HG03196 (cell line): ENCODE results near the gene USP48.
"Not testable (repeated sequence)": the region's sequence is repeated elsewhere in the genome, so short reads cannot be mapped to it uniquely, and the experiment has no call there.

Experiments
- ATAC-seq: cut with Tn5 transposase; IDR thresholded peaks from one replicate; pipeline ENCODE4 v1.9.1; 2021; ENCODE audit not compliant: unreplicated experiment

The USP48 gene

GRCh38 chr1:21776925-21777324 is 6.0 kb downstream of the USP48 start:
- ATAC-seq = not testable (repeated sequence)

- ATAC-seq = no peak
Measured at GRCh38 chr1:21775985-21776562, 6.9 kb downstream of the USP48 start.

- no peak for ATAC-seq
Measured at GRCh38 chr1:21775550-21775914, 7.4 kb downstream of the USP48 start.

- ATAC-seq = no peak
Measured at GRCh38 chr1:21774835-21775549, 8.0 kb downstream of the USP48 start.

DNA sequence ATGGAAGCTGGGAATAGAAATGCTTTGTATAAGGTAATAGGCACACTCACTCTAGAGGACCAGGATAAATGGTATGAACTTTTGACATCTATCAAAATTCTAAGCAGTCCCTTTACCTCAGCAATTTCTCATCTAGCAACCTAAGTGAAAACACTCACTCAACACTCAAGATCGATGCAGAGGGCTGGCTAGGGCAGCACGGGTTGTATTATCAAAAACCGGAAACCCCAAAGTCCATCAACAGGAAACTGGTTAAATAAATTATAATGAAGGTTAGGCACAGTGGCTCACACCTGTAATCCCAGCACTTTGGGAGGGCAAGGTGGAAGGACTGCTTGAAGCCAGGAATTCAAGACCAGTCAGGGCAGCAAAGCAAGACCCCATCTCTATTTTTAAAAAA is 9.4 kb downstream of the USP48 start:
- ATAC-seq = no peak

DNA sequence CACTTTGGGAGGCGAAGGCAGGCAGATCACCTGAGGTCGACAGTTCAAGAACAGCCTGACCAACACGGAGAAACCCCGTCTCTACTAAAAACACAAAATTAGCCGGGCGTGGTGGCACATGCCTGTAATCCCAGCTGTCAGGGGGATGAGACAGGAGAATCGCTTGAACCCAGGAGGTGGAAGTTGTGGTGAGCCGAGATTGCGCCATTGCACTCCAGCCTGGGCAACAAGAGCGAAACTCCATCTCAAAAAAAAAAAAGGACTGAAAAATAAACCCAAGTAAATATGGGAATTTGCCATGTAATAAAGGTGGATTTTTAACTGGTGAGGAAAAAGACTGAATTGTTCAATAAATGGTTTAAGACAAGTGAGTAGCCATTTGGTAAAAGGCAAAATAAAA is 11.3 kb downstream of the USP48 start:
- not testable (repeated sequence) for ATAC-seq

- ATAC-seq = not testable (repeated sequence)
Measured at GRCh38 chr1:21770602-21771001, 12.3 kb downstream of the USP48 start.

DNA sequence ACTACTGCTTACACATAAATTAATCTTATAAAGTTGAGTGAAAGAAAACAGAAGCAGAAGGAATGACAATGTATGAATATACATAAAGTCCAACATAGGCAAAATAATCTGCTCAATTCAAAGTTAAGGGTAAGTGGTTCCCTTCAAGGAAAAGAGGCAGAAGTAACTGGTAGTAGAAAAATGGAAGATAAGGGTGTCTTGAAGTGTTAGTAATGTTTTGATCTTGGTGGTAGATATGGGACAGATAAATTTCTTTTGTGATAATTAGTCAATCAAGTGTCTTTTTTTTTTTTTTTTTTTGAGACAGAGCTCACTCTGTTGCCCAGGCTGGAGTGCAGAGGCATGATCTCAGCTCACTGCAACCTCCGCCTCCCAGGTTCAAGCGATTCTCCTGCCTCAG is 12.7 kb downstream of the USP48 start:
- ATAC-seq = no peak

GRCh38 chr1:21767106-21767505 is 15.8 kb downstream of the USP48 start:
- not testable (repeated sequence) for ATAC-seq

DNA sequence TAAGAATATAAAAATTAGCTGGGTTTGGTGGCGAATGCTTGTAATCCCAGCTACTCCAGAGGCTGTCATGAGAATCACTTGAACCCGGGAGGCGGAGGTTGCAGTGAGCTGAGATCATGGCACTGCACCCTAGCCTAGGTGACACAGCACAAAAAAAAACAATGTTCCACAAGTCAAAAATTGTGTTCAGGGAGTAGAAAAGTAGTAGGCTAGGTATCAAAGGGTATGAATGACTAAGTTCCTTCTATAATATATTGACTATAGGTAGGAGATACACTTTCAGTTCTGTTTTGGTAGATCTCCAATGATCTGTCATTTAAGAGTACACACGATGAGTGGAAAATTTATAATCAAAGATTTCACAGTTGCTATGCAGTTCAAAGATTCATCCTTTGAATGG is 16.7 kb downstream of the USP48 start:
- no peak for ATAC-seq

- no peak for ATAC-seq
Measured at GRCh38 chr1:21764615-21765423, 18.1 kb downstream of the USP48 start.

DNA sequence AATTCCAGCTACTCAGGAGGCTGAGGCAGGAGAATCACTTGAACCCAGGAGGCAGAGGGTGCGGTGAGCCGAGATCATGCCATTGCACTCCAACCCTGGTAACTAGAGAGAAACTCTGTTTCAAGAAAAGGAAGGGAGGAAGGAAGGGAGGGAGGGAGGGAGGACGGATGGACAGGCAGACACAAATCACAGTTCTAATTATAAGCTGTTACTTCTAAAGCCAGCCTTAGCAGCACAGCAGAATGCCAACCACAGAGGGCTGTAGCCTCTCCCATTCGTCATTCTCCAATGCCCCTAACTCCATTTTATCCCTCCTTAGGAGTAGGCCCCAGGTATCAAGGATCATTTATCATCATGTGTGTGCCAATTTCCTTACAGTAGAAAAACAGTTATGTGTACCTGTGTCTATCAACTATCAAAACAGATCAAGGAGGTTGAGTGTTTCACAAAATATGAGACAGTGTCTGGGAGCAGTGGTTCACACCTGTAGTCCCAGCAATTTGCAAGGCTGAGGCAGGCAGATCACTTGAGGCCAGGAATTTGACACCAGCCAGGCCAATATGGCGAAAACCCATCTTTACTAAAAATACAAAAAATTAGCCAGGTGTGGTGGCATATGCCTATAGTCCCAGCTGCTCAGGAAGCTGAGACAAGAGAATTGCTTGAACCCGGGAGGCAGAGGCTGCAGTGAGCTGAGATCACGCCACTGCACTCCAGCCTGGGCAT is 19.1 kb downstream of the USP48 start:
- no peak for ATAC-seq

DNA sequence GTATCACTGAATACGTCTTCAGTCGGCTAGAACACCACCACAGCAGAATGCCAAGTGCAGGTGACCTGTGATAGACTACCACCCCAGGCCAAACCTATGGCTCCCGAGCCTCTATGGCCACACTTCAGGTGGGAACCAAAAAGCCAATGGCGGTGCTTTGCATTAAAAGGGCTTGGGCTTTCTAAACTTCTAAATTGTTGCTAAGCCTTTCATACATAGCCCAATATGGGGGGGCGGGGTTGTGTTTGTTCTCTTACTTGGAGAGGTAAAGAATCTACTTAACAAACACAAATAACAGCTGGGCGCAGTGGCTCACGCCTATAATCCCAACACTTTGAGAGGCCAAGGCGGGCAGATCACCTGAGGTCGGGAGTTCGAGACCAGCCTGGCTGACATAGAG is 19.7 kb downstream of the USP48 start:
- ATAC-seq = no peak

- no peak for ATAC-seq
Measured at GRCh38 chr1:21762022-21762404, 20.9 kb downstream of the USP48 start.

DNA sequence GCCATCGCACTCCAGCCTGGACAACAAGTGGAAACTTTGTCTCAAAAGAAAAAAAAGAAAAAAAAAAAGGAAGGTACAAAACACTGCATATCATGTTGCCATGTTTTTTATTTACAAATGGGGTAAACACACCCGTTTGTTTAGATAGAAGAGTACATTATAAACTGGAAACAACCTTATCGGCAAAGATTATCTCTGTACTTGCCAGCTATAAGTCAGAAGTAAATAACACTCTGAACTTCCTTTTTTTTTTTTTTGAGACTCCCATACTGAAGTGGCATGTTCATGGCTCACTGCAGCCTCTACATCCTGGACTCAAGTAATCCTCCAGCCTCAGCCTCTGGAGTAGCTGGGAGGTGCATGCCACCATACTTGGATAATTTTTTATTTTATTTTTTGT is 21.9 kb downstream of the USP48 start:
- ATAC-seq = no peak

DNA sequence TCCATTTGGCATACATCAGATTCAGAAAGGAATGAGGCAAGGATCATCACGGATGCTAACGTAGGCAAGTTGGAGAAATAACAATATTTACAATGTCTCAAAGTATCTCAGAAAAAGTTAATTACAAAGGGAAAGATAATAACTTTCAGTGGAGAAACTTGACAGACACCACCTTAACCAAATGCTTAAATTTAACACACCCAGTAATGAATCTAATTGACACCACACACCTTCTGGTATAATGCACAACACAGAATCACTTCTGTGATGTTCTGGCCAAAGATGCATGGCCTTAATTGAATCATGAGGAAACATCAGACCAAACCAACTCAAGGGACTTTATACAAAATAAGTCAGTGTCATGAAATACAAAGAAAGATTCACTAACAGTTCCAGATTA is 23.1 kb downstream of the USP48 start:
- ATAC-seq = no peak

GRCh38 chr1:21759182-21759581 is 23.8 kb downstream of the USP48 start:
- no peak for ATAC-seq

GRCh38 chr1:21758614-21759013 is 24.3 kb downstream of the USP48 start:
- ATAC-seq = no peak

DNA sequence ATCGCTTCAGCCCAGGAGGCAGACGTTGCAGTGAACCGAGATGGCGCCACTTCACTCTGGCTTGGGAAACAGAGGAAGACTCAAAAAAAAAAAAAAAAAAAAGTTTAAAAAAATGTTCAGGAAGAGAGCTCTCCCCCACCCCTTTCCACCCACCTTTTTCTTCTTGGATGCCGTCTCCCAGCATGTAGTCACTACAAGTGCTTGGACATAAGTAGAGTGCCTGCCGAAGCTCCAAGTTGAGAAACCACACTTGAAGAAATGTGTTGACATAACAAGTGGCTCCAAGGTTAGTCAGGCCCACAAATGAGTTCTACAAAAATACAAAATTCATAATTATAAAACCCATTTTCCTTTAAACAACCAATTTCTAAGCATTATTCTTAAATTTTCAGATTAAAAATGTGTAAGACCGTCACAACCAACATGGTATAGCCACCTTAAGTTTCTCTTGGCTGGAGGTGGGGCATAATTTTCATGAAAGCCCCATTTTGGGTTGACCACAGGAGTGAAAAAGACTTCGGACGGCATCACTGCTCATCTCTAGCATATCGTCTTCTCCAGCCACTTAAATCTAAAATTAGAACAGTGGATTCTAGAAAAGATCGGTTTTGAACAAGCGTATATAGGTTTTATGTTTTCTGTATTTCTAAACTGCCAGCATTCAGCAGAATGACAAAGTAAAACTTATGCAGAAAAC is 26.4 kb downstream of the USP48 start:
- no peak for ATAC-seq

DNA sequence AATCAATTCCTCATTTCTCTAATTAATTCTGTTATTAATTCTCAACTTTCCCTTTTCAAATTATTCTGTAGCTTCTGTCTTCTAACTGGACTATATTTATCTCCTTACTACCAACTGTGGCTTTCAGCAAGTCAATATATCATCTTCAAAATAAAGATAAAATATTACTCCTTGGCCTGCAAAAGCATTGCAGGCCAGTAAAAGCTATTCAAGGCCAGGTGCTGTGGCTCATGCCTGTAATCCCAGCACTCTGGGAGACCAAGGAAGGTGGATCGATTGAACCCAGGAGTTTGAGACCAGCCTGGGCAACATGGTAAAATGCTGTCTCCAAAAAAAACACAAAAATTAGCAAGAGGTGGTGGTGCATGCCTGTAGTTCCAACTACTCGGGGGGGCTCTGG is 27.9 kb downstream of the USP48 start:
- no peak for ATAC-seq

GRCh38 chr1:21754583-21754982 is 28.4 kb downstream of the USP48 start:
- ATAC-seq = no peak
